ENCODE measurements around the gene CHORDC1.

- no peak for TF ChIP-seq TAF1 (IDR thresholded peaks at IDR 0.05; ENCODE audit: borderline replicate concordance, insufficient read depth, low read length)
- TF ChIP-seq SIN3A (IDR thresholded peaks at IDR 0.05; ENCODE audit: borderline replicate concordance, insufficient read depth, low read length), result no peak
- no peak for TF ChIP-seq POLR2AphosphoS5 (IDR thresholded peaks at IDR 0.05; ENCODE audit: low read depth, low read length)
Measured at GRCh38 chr11:90187839-90188238, 35.0 kb downstream of the CHORDC1 start.

All from PFSK-1 (cell line).